ENCODE data around the gene EFNA1. TPM values are rescaled to one million over a fixed set of nuclear protein-coding genes. Genes with fewer than 3 reads are reported as not detected.

EFNA1 gene
- polyA plus RNA-seq, 1 donor from 2014 or later: 0.50 TPM

- peaks cover 26% of the 10 kb centered on the region for H3K79me2 ChIP-seq (replicated peaks; ENCODE audit: insufficient read depth, low read length)
- H3K9ac ChIP-seq (ENCODE audit: low read length): peak overlapping the region; percentile 64
- H2AFZ ChIP-seq (ENCODE audit: low read depth, low read length): no peak overlapping the region
- H3K36me3 ChIP-seq (ENCODE audit: insufficient read depth, low read length): no peaks in the 10 kb centered on the region
- peak overlapping the region; percentile 82 for H3K4me3 ChIP-seq (ENCODE audit: low read length)
- H3K27ac ChIP-seq (ENCODE audit: low read length): peak overlapping the region; percentile 79
- TF ChIP-seq EP300 (conservative IDR thresholded peaks at IDR 0.05; ENCODE audit: poor library complexity, severe bottlenecking) (no peak), MXI1 (conservative IDR thresholded peaks at IDR 0.05; ENCODE audit: poor library complexity, severe bottlenecking) (peak; percentile 42), TAF1 (IDR thresholded peaks at IDR 0.05; ENCODE audit: low read depth) (no peak), EZH2 (IDR thresholded peaks at IDR 0.05; ENCODE audit: borderline replicate concordance, insufficient read depth, low read length, poor library complexity, severe bottlenecking) (no peak), SMC3 (conservative IDR thresholded peaks at IDR 0.05; ENCODE audit: poor library complexity) (no peak), CTCF (IDR thresholded peaks at IDR 0.05; ENCODE audit: poor library complexity, severe bottlenecking) (no peak)
- H3K27me3 ChIP-seq (ENCODE audit: insufficient read depth, low read depth, low read length): no peaks in the 10 kb centered on the region
- no peaks in the 10 kb centered on the region for H3K9me3 ChIP-seq (ENCODE audit: low read length)
- H3F3A ChIP-seq (ENCODE audit: insufficient read depth, low read length, poor library complexity, severe bottlenecking): peaks cover 7% of the 10 kb centered on the region
- H3K4me2 ChIP-seq (ENCODE audit: low read length): peak overlapping the region; percentile 85
- H4K20me1 ChIP-seq (ENCODE audit: insufficient read depth): peaks cover 33% of the 10 kb centered on the region
- no peaks in the 10 kb centered on the region for H3K9me2 ChIP-seq (ENCODE audit: insufficient read depth, low read length)
Observed at GRCh38 chr1:155083865-155084721, 43.6 kb upstream of the EFNA1 start.

- H3K9ac ChIP-seq (ENCODE audit: low read length): peak overlapping the region; percentile 64
- TF ChIP-seq RAD21 (conservative IDR thresholded peaks at IDR 0.05) (peak; percentile 99), POLR2AphosphoS5 (IDR thresholded peaks at IDR 0.05) (peak; percentile 2), EP300 (conservative IDR thresholded peaks at IDR 0.05; ENCODE audit: poor library complexity, severe bottlenecking) (peak; percentile 71), MXI1 (conservative IDR thresholded peaks at IDR 0.05; ENCODE audit: poor library complexity, severe bottlenecking) (peak; percentile 71), CTCF (IDR thresholded peaks at IDR 0.05; ENCODE audit: poor library complexity, severe bottlenecking) (peak; percentile 99), TAF1 (IDR thresholded peaks at IDR 0.05; ENCODE audit: low read depth) (no peak), EZH2 (IDR thresholded peaks at IDR 0.05; ENCODE audit: borderline replicate concordance, insufficient read depth, low read length, poor library complexity, severe bottlenecking) (no peak), SMC3 (conservative IDR thresholded peaks at IDR 0.05; ENCODE audit: poor library complexity) (peak; percentile 97)
- TF ChIP-seq, protein P1, sequence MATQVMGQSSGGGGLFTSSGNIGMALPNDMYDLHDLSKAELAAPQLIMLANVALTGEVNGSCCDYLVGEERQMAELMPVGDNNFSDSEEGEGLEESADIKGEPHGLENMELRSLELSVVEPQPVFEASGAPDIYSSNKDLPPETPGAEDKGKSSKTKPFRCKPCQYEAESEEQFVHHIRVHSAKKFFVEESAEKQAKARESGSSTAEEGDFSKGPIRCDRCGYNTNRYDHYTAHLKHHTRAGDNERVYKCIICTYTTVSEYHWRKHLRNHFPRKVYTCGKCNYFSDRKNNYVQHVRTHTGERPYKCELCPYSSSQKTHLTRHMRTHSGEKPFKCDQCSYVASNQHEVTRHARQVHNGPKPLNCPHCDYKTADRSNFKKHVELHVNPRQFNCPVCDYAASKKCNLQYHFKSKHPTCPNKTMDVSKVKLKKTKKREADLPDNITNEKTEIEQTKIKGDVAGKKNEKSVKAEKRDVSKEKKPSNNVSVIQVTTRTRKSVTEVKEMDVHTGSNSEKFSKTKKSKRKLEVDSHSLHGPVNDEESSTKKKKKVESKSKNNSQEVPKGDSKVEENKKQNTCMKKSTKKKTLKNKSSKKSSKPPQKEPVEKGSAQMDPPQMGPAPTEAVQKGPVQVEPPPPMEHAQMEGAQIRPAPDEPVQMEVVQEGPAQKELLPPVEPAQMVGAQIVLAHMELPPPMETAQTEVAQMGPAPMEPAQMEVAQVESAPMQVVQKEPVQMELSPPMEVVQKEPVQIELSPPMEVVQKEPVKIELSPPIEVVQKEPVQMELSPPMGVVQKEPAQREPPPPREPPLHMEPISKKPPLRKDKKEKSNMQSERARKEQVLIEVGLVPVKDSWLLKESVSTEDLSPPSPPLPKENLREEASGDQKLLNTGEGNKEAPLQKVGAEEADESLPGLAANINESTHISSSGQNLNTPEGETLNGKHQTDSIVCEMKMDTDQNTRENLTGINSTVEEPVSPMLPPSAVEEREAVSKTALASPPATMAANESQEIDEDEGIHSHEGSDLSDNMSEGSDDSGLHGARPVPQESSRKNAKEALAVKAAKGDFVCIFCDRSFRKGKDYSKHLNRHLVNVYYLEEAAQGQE (IDR thresholded peaks at IDR 0.05; ENCODE audit: borderline replicate concordance): peak; percentile 20
- H3K36me3 ChIP-seq (ENCODE audit: insufficient read depth, low read length): no peaks in the 10 kb centered on the region
- peak overlapping the region; percentile 79 for H3K27ac ChIP-seq (ENCODE audit: low read length)
- no peaks in the 10 kb centered on the region for H3K9me2 ChIP-seq (ENCODE audit: insufficient read depth, low read length)
- no peaks in the 10 kb centered on the region for H3K9me3 ChIP-seq (ENCODE audit: low read length)
- peaks cover 22% of the 10 kb centered on the region for H3K79me2 ChIP-seq (replicated peaks; ENCODE audit: insufficient read depth, low read length)
- no peak overlapping the region for H2AFZ ChIP-seq (ENCODE audit: low read depth, low read length)
- peak overlapping the region; percentile 82 for H3K4me3 ChIP-seq (ENCODE audit: low read length)
- H3F3A ChIP-seq (ENCODE audit: insufficient read depth, low read length, poor library complexity, severe bottlenecking): peaks cover 7% of the 10 kb centered on the region
- peaks cover 33% of the 10 kb centered on the region for H4K20me1 ChIP-seq (ENCODE audit: insufficient read depth)
- peak overlapping the region; percentile 85 for H3K4me2 ChIP-seq (ENCODE audit: low read length)
- no peaks in the 10 kb centered on the region for H3K27me3 ChIP-seq (ENCODE audit: insufficient read depth, low read depth, low read length)
Observed at GRCh38 chr1:155084722-155085503, 42.8 kb upstream of the EFNA1 start.

Data from neural cell (in vitro differentiated cells).